Measurements from ENCODE around the gene ACBD4. TPM values are rescaled to one million over a fixed set of nuclear protein-coding genes. Genes with fewer than 3 reads are reported as not detected.
A peak's percentile ranks its signal among the peaks of the same experiment; 100 is the strongest.

Gene ACBD4
- total and polyA plus RNA-seq, 2 experiments from 2014 or later, result 2.1 to 4.3 TPM

DNA sequence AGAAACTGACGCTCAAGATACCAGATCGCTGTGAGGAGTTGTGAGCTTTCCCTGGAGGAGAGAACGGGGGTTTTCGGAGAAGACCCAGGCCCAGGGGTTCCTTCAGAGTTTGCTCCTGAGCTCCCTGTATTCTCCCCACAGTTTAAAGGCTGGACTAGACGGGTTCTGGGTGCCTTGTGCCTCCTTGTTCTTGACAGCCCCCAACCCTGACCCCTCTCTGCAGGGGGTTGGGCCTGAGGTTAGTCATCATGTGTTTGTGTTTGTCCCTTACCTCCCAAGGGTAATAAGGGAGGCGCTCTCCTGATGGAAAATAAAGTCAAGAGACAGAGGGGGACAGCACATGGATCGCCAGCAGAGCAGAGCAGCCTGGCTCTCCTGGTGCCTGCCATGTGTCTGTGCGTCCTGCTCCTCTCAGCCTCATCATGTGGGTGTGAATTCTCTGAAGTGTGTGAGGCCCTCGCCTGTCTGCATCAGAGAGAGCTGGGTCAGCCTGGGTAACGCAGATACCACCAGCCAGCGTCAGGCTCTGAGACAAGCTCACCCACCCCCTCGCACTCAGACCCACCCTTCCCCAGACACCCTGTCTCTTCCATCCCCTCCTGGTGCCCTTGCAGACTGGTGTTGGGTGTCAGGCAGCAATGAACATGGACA is 34.9 kb downstream of the ACBD4 start:
- peak overlapping the region; percentile 70 for H3K4me3 ChIP-seq
- H4K20me1 ChIP-seq (ENCODE audit: insufficient read depth), result no peaks in the 10 kb centered on the region
- peaks cover 32% of the 10 kb centered on the region for H3K4me1 ChIP-seq (ENCODE audit: insufficient read depth)
- no peak for DNase-seq
- in situ Hi-C loops (cut with MboI), result no loop called here
- peak overlapping the region; percentile 60 for H2AFZ ChIP-seq
- H3K9me2 ChIP-seq (ENCODE audit: insufficient read depth), result no peaks in the 10 kb centered on the region
- H3K27ac ChIP-seq, result peak overlapping the region; percentile 99
- peak overlapping the region; percentile 93 for H3K9ac ChIP-seq
- H3K36me3 ChIP-seq (ENCODE audit: low read depth), result no peaks in the 10 kb centered on the region
- H3F3A ChIP-seq (ENCODE audit: insufficient read depth), result peaks cover 14% of the 10 kb centered on the region
- H3K79me2 ChIP-seq (ENCODE audit: insufficient read depth), result no peaks in the 10 kb centered on the region
- no peaks in the 10 kb centered on the region for H3K27me3 ChIP-seq (replicated peaks; ENCODE audit: insufficient read depth)
- no peak for TF ChIP-seq EZH2phosphoT487 (IDR thresholded peaks at IDR 0.05; ENCODE audit: insufficient read depth, low read depth)
- TF ChIP-seq EZH2 (IDR thresholded peaks at IDR 0.05; ENCODE audit: insufficient read depth, poor library complexity, severe bottlenecking), result no peak
- WGBS, 2 experiments (ENCODE audit: low coverage in 1 of 2, low lambda C conversion rate in 2 of 2, missing lambda C conversion rate in 2 of 2), result 37 to 38% methylated on average over 11 to 12 of the region's 12 CpGs
- H3K9me3 ChIP-seq (ENCODE audit: low read depth), result no peaks in the 10 kb centered on the region
- peak overlapping the region; percentile 90 for H3K4me2 ChIP-seq (ENCODE audit: unreplicated experiment)

DNA sequence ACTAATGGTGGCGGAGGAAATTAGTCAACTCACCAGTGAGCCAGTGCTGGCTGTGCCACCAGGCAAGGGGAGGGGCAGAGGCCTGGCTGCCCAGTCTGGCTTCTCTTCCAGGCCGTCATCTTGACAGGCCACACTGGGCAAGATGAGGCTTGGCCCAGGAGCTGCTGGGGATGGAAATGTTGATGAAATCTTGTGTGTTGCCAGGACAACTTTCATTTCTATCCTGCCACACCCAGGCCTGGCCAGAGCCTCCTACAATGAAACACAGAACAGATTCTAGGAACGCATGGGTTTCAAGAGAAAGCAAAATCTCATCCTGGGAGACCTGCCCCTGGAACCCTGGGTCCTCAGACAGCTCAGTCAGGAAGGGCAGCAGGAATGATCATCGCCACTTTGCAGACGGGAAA is 35.4 kb downstream of the ACBD4 start:
- H4K20me1 ChIP-seq (ENCODE audit: insufficient read depth), result no peaks in the 10 kb centered on the region
- peak overlapping the region; percentile 90 for H3K4me2 ChIP-seq (ENCODE audit: unreplicated experiment)
- in situ Hi-C loops (cut with MboI), result no loop called here
- H3K9me3 ChIP-seq (ENCODE audit: low read depth), result no peaks in the 10 kb centered on the region
- no peaks in the 10 kb centered on the region for H3K36me3 ChIP-seq (ENCODE audit: low read depth)
- peak; percentile 96 for DNase-seq
- WGBS, 2 experiments (ENCODE audit: low coverage in 1 of 2, low lambda C conversion rate in 2 of 2, missing lambda C conversion rate in 2 of 2), result 3 to 9% methylated on average over 5 of the region's 5 CpGs
- TF ChIP-seq EZH2 (IDR thresholded peaks at IDR 0.05; ENCODE audit: insufficient read depth, poor library complexity, severe bottlenecking), result no peak
- TF ChIP-seq EZH2phosphoT487 (IDR thresholded peaks at IDR 0.05; ENCODE audit: insufficient read depth, low read depth), result no peak
- H3K27ac ChIP-seq, result peak overlapping the region; percentile 99
- peak overlapping the region; percentile 60 for H2AFZ ChIP-seq
- peaks cover 38% of the 10 kb centered on the region for H3K4me1 ChIP-seq (ENCODE audit: insufficient read depth)
- peak overlapping the region; percentile 93 for H3K9ac ChIP-seq
- H3K4me3 ChIP-seq, result peak overlapping the region; percentile 70
- no peaks in the 10 kb centered on the region for H3K9me2 ChIP-seq (ENCODE audit: insufficient read depth)
- H3K79me2 ChIP-seq (ENCODE audit: insufficient read depth), result no peaks in the 10 kb centered on the region
- no peaks in the 10 kb centered on the region for H3K27me3 ChIP-seq (replicated peaks; ENCODE audit: insufficient read depth)
- H3F3A ChIP-seq (ENCODE audit: insufficient read depth), result peaks cover 17% of the 10 kb centered on the region

DNA sequence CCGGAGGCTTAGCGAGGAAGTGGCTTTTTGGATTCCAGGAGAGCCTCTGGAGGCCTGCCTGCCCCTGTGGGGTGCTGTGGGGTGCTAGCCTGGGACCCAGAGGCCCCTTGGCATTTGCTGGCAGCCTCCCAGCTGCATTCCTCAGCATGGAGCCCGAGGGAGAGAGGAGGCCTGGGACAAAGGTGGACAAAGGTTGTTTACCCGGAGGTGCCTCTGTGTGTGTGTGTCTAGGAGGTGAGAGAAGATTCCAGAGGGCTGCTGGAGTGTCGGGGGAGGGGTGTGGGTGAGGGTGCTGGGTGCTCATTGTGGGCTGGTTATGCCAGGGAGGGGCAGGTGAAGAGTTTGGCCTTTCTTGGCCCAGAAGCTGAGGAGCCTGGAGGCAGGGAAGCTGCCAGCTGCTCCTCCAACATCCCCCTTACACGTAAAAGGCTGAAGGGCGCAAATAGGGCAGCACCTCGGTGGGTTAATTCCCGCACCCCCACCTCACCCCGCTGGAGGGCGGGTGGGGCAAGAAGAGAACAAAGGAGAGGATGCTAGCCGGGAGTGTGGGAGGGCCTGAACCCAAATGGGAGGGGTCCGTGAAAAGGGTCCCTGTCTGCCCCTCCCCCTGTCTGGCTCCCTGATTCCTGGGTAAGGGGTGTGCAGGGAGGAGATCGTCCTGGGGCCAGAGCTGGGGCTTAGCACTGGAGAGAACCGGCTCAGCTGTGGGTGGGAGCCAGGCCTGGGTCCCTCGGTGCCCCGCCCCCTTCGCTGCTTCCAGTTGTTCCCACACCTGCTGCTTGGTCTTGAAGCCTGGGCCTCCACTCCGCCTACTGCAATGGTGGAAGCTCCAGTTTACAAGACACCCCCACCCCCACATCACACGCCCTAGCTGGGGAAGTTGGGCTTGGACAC is 36.1 kb downstream of the ACBD4 start:
- peak overlapping the region; percentile 99 for H3K27ac ChIP-seq
- no peaks in the 10 kb centered on the region for H3K36me3 ChIP-seq (ENCODE audit: low read depth)
- H3K9me2 ChIP-seq (ENCODE audit: insufficient read depth), result no peaks in the 10 kb centered on the region
- H3K4me3 ChIP-seq, result peak overlapping the region; percentile 70
- H3K79me2 ChIP-seq (ENCODE audit: insufficient read depth), result no peaks in the 10 kb centered on the region
- H4K20me1 ChIP-seq (ENCODE audit: insufficient read depth), result no peaks in the 10 kb centered on the region
- peak overlapping the region; percentile 62 for H2AFZ ChIP-seq
- in situ Hi-C loops (cut with MboI), result no loop called here
- no peak for TF ChIP-seq EZH2 (IDR thresholded peaks at IDR 0.05; ENCODE audit: insufficient read depth, poor library complexity, severe bottlenecking)
- TF ChIP-seq EZH2phosphoT487 (IDR thresholded peaks at IDR 0.05; ENCODE audit: insufficient read depth, low read depth), result no peak
- no peaks in the 10 kb centered on the region for H3K27me3 ChIP-seq (replicated peaks; ENCODE audit: insufficient read depth)
- H3F3A ChIP-seq (ENCODE audit: insufficient read depth), result peaks cover 18% of the 10 kb centered on the region
- H3K4me1 ChIP-seq (ENCODE audit: insufficient read depth), result peaks cover 41% of the 10 kb centered on the region
- WGBS, 2 experiments (ENCODE audit: low coverage in 1 of 2, low lambda C conversion rate in 2 of 2, missing lambda C conversion rate in 2 of 2), result 3 to 4% methylated on average over 20 of the region's 20 CpGs
- peak overlapping the region; percentile 90 for H3K4me2 ChIP-seq (ENCODE audit: unreplicated experiment)
- H3K9ac ChIP-seq, result peak overlapping the region; percentile 93
- DNase-seq, result peak; percentile 76
- H3K9me3 ChIP-seq (ENCODE audit: low read depth), result no peaks in the 10 kb centered on the region

- Histone ChIP-seq H3K4me3 (peak overlapping the region; percentile 70), H4K20me1 (ENCODE audit: insufficient read depth) (no peaks in the 10 kb centered on the region), H3K27ac (peak overlapping the region; percentile 99), H3K36me3 (ENCODE audit: low read depth) (no peaks in the 10 kb centered on the region), H3K4me2 (ENCODE audit: unreplicated experiment) (peak overlapping the region; percentile 90), H3K9me3 (ENCODE audit: low read depth) (no peaks in the 10 kb centered on the region), H3F3A (ENCODE audit: insufficient read depth) (peaks cover 18% of the 10 kb centered on the region), H3K4me1 (ENCODE audit: insufficient read depth) (peaks cover 41% of the 10 kb centered on the region), H3K27me3 (replicated peaks; ENCODE audit: insufficient read depth) (no peaks in the 10 kb centered on the region), H3K9me2 (ENCODE audit: insufficient read depth) (no peaks in the 10 kb centered on the region), H3K79me2 (ENCODE audit: insufficient read depth) (no peaks in the 10 kb centered on the region), H3K9ac (peak overlapping the region; percentile 93), H2AFZ (peak overlapping the region; percentile 62)
- 4 to 7% methylated on average over 5 of the region's 5 CpGs for WGBS, 2 experiments (ENCODE audit: low coverage in 1 of 2, low lambda C conversion rate in 2 of 2, missing lambda C conversion rate in 2 of 2)
- DNase-seq, result no peak
- TF ChIP-seq EZH2phosphoT487 (IDR thresholded peaks at IDR 0.05; ENCODE audit: insufficient read depth, low read depth) (no peak), EZH2 (IDR thresholded peaks at IDR 0.05; ENCODE audit: insufficient read depth, poor library complexity, severe bottlenecking) (no peak)
- in situ Hi-C loops (cut with MboI), result no loop called here
Measured at GRCh38 chr17:45172232-45172540, 36.7 kb downstream of the ACBD4 start.

Measured in GM23248 (cell line).